PC-3 (cell line): ENCODE data around the gene HUS1.

ENCODE experiments used
- EZH2phosphoT487 ChIP-seq: fragments of 300-600 bp; sonication (generic); IDR thresholded peaks from 2 replicates; pipeline ENCODE4 v1.6.1; 2018; ENCODE audit warnings: mild to moderate bottlenecking, antibody characterized with exemption, low read length, borderline replicate concordance
- TF ChIP-seq, protein P1 (sequence below): fragments of 300-600 bp; sonication (generic); conservative IDR thresholded peaks from 2 replicates; pipeline ENCODE4 v1.5.1; 2017; ENCODE audit warnings: antibody characterized with exemption, low read depth, mild to moderate bottlenecking, low read length

- TF ChIP-seq, protein P1, sequence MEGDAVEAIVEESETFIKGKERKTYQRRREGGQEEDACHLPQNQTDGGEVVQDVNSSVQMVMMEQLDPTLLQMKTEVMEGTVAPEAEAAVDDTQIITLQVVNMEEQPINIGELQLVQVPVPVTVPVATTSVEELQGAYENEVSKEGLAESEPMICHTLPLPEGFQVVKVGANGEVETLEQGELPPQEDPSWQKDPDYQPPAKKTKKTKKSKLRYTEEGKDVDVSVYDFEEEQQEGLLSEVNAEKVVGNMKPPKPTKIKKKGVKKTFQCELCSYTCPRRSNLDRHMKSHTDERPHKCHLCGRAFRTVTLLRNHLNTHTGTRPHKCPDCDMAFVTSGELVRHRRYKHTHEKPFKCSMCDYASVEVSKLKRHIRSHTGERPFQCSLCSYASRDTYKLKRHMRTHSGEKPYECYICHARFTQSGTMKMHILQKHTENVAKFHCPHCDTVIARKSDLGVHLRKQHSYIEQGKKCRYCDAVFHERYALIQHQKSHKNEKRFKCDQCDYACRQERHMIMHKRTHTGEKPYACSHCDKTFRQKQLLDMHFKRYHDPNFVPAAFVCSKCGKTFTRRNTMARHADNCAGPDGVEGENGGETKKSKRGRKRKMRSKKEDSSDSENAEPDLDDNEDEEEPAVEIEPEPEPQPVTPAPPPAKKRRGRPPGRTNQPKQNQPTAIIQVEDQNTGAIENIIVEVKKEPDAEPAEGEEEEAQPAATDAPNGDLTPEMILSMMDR, result no peak
- no peak for TF ChIP-seq EZH2phosphoT487
Observed at GRCh38 chr7:47957156-47957555, 22.3 kb downstream of the HUS1 start.
